Sigmoid colon (tissue), 4 donors: ENCODE data around the gene PRXL2B.

ENCODE experiments used
- CTCF ChIP-seq, 4 experiments: fragments of 450-650 bp in 3 of 4; fragments of 200-600 bp in 1 of 4; IDR thresholded peaks; one replicate each; pipeline ENCODE4 v1.5.1; 2016 to 2019; ENCODE audit warnings: antibody characterized with exemption in 4 of 4, mild to moderate bottlenecking in 3 of 4, moderate library complexity in 2 of 4
- EP300 ChIP-seq, 4 donors: sonication (generic); formaldehyde crosslinking; IDR thresholded peaks; one replicate each; pipeline ENCODE4 v1.6.1; 2017; ENCODE audit warnings: antibody characterized with exemption in 4 of 4

- no peak for TF ChIP-seq EP300 (IDR thresholded peaks at IDR 0.05)
- no peak for TF ChIP-seq CTCF (IDR thresholded peaks at IDR 0.05)
Measured at GRCh38 chr1:2558420-2558819, 28.2 kb upstream of the PRXL2B start.
